SK-N-SH treated with all-trans-retinoic acid at 6 μM for 48 hours (cell line): Measurements from ENCODE around the gene BCAT1.
"Not testable (repeated sequence)": the region's sequence is repeated elsewhere in the genome, so short reads cannot be mapped to it uniquely, and the experiment has no call there.

Experiments
- ATAC-seq: fragments of 200-7000 bp; cut with Tn5 transposase; 3 replicates; pipeline ENCODE4 v1.9.1; 2020; ENCODE audit warnings: mild to moderate bottlenecking, moderate library complexity
- ARNTL ChIP-seq: fragments of 450-650 bp; formaldehyde crosslinking; IDR thresholded peaks from 2 replicates; pipeline ENCODE4 v1.5.0; 2020; ENCODE audit warnings: low read depth, mild to moderate bottlenecking, moderate library complexity, borderline replicate concordance
- BACH2 ChIP-seq: fragments of 250-450 bp; sonication (Bioruptor Pico); IDR thresholded peaks from 2 replicates; pipeline ENCODE4 v1.9.0; 2021; ENCODE audit warnings: mild to moderate bottlenecking, borderline replicate concordance
- ESRRG ChIP-seq: fragments of 250-450 bp; sonication (Bioruptor Pico); IDR thresholded peaks from 2 replicates; pipeline ENCODE4 v1.6.1; 2021; ENCODE audit warnings: mild to moderate bottlenecking
- GLIS3 ChIP-seq: fragments of 250-450 bp; sonication (Bioruptor Pico); IDR thresholded peaks from 2 replicates; pipeline ENCODE4 v1.5.0; 2020; ENCODE audit warnings: mild to moderate bottlenecking, moderate library complexity
- ISL1 ChIP-seq: fragments of 250-450 bp; sonication (Bioruptor Pico); IDR thresholded peaks from 2 replicates; pipeline ENCODE4 v2.1.2; 2022; ENCODE audit warnings: mild to moderate bottlenecking, moderate library complexity
- POU6F1 ChIP-seq: fragments of 250-450 bp; sonication (Bioruptor Pico); IDR thresholded peaks from 2 replicates; pipeline ENCODE4 v1.8.0; 2021; ENCODE audit warnings: low read depth, mild to moderate bottlenecking, moderate library complexity, borderline replicate concordance
- PPARA ChIP-seq: fragments of 250-450 bp; sonication (Bioruptor Pico); IDR thresholded peaks from 2 replicates; pipeline ENCODE4 v1.5.0; 2020; ENCODE audit warnings: mild to moderate bottlenecking, borderline replicate concordance
- RARB ChIP-seq: fragments of 250-450 bp; sonication (Bioruptor Pico); IDR thresholded peaks from 2 replicates; pipeline ENCODE4 v1.8.0; 2021; ENCODE audit warnings: mild to moderate bottlenecking, moderate library complexity
- TCF4 ChIP-seq: fragments of 250-450 bp; sonication (Bioruptor Pico); IDR thresholded peaks from 2 replicates; pipeline ENCODE4 v1.8.0; 2021; ENCODE audit warnings: mild to moderate bottlenecking, moderate library complexity, borderline replicate concordance
- TSHZ2 ChIP-seq: fragments of 250-450 bp; sonication (Bioruptor Pico); IDR thresholded peaks from 2 replicates; pipeline ENCODE4 v1.5.0; 2020; ENCODE audit warnings: mild to moderate bottlenecking, moderate library complexity
- ZC3H10 ChIP-seq: fragments of 250-450 bp; sonication (Bioruptor Pico); IDR thresholded peaks from 2 replicates; pipeline ENCODE4 v1.5.1; 2021; ENCODE audit warnings: mild to moderate bottlenecking, moderate library complexity
- ZFP30 ChIP-seq: fragments of 450-650 bp; formaldehyde crosslinking; IDR thresholded peaks from 2 replicates; pipeline ENCODE4 v1.5.0; 2022; ENCODE audit warnings: mild to moderate bottlenecking, moderate library complexity
- TF ChIP-seq, protein P1 (sequence below): fragments of 250-450 bp; sonication (Bioruptor Pico); IDR thresholded peaks from 2 replicates; pipeline ENCODE4 v1.5.1; 2021; ENCODE audit warnings: mild to moderate bottlenecking, moderate library complexity
- TF ChIP-seq, protein P2 (sequence below): fragments of 250-450 bp; sonication (Bioruptor Pico); IDR thresholded peaks from 2 replicates; pipeline ENCODE4 v1.8.0; 2020; ENCODE audit warnings: mild to moderate bottlenecking, moderate library complexity, borderline replicate concordance

The BCAT1 gene

DNA sequence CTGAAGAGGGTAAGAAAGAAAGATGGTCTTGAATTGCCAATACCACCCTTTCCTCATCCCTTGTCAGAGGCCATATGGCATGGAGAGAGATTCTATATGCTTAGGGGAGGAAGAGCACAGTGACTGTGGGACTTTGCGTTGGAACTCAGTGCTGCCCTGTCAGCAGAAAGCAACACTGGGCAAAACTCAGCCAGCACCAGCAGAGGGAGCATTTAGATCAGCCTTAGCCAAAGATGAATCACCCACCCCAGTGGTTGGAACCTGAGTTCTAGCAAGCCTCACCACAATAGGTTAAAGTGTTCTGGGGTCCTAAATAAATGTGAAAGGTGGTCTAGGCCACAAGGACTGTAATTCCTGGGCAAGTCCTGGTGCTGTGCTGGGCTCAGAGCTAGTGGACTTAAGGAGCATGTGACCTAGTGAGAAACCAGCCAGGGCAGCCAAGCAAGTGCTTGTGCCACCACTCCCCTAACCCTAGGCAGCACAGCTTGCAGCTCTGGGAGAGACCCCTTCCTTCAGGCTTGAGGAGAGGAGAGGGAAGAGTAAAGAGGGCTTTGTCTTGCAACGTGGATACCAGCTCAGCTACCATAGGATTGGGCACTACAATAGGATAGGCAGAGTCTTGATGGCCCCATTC is 11.4 kb upstream of the BCAT1 start (continued):
- no peak for TF ChIP-seq POU6F1 (CRISPR knock-in tag)

DNA sequence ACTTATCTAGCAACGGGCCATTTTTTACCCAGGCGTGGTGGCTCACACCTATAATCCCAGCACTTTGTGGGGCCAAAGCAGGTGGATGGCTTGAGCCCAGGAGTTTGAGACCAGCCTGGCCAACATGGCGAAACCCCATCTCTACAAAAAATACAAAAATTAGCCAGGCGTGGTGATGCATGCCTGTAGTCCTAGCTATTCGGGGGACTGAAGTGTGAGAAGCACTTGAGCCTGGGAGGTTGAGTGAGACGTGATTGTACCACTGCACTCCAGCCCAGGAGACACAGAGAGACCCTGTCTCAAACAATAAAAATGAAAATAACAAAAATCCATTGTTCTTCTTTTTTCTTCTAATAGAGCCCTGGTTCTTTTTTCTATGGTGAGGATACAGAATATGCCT is 7.5 kb upstream of the BCAT1 start:
- ATAC-seq: not testable (repeated sequence)

DNA sequence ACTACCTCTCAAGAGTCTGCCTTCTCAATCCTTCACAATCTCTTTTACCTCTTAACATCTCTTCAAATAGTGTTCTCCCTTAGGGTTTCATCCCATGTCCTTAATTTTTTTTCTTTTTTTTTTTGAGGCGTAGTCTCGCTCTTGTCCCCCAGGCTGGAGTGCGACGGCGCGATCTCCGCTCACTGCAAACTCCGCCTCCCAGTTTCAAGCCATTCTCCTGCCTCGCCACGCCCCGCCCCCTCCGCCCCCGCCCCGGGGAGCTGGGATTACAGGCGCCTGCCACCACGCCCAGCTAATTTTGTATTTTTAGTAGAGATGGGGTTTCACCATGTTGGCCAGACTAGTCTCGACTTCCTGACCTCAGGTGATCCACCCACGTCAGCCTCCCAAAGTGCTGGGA is 7.0 kb upstream of the BCAT1 start:
- ATAC-seq: no peak
- TF ChIP-seq GLIS3 (CRISPR knock-in tag) (no peak), ISL1 (CRISPR knock-in tag) (no peak), PPARA (no peak), ZC3H10 (CRISPR knock-in tag) (no peak), POU6F1 (CRISPR knock-in tag) (no peak), BACH2 (CRISPR knock-in tag) (no peak), TSHZ2 (CRISPR knock-in tag) (no peak)
- TF ChIP-seq, protein P1, sequence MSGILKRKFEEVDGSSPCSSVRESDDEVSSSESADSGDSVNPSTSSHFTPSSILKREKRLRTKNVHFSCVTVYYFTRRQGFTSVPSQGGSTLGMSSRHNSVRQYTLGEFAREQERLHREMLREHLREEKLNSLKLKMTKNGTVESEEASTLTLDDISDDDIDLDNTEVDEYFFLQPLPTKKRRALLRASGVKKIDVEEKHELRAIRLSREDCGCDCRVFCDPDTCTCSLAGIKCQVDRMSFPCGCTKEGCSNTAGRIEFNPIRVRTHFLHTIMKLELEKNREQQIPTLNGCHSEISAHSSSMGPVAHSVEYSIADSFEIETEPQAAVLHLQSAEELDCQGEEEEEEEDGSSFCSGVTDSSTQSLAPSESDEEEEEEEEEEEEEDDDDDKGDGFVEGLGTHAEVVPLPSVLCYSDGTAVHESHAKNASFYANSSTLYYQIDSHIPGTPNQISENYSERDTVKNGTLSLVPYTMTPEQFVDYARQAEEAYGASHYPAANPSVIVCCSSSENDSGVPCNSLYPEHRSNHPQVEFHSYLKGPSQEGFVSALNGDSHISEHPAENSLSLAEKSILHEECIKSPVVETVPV (CRISPR knock-in tag): no peak
- TF ChIP-seq, all 23 proteins: peak for 0

GRCh38 chr12:24955389-24955788 is 6.5 kb upstream of the BCAT1 start:
- TF ChIP-seq BACH2 (CRISPR knock-in tag): no peak
- TF ChIP-seq PPARA: no peak
- TF ChIP-seq RARB (CRISPR knock-in tag): no peak
- no peak for TF ChIP-seq ESRRG (CRISPR knock-in tag)
- no peak for TF ChIP-seq TCF4 (CRISPR knock-in tag)
- TF ChIP-seq, protein P1 (CRISPR knock-in tag): no peak
- TF ChIP-seq, protein P2, sequence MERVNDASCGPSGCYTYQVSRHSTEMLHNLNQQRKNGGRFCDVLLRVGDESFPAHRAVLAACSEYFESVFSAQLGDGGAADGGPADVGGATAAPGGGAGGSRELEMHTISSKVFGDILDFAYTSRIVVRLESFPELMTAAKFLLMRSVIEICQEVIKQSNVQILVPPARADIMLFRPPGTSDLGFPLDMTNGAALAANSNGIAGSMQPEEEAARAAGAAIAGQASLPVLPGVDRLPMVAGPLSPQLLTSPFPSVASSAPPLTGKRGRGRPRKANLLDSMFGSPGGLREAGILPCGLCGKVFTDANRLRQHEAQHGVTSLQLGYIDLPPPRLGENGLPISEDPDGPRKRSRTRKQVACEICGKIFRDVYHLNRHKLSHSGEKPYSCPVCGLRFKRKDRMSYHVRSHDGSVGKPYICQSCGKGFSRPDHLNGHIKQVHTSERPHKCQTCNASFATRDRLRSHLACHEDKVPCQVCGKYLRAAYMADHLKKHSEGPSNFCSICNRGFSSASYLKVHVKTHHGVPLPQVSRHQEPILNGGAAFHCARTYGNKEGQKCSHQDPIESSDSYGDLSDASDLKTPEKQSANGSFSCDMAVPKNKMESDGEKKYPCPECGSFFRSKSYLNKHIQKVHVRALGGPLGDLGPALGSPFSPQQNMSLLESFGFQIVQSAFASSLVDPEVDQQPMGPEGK (CRISPR knock-in tag): no peak
- TF ChIP-seq ZFP30 (CRISPR knock-in tag): no peak
- no peak for TF ChIP-seq ISL1 (CRISPR knock-in tag)
- no peak for TF ChIP-seq GLIS3 (CRISPR knock-in tag)
- ATAC-seq: no peak

- no peak for ATAC-seq
- TF ChIP-seq ESRRG (CRISPR knock-in tag) (no peak), ISL1 (CRISPR knock-in tag) (no peak), BACH2 (CRISPR knock-in tag) (no peak), ARNTL (CRISPR knock-in tag) (no peak), GLIS3 (CRISPR knock-in tag) (no peak)
These were observed 5.4 kb upstream of the BCAT1 start for GRCh38 chr12:24954261-24954660.
